ENCODE measurements around the gene TMEM156. TPM values are rescaled to one million over a fixed set of nuclear protein-coding genes. Genes with fewer than 3 reads are reported as not detected.

The TMEM156 gene
- total and polyA plus RNA-seq, 2 of the 4 experiments (the other 2 are of a cell fraction): 0.53 to 0.54 TPM

DNA sequence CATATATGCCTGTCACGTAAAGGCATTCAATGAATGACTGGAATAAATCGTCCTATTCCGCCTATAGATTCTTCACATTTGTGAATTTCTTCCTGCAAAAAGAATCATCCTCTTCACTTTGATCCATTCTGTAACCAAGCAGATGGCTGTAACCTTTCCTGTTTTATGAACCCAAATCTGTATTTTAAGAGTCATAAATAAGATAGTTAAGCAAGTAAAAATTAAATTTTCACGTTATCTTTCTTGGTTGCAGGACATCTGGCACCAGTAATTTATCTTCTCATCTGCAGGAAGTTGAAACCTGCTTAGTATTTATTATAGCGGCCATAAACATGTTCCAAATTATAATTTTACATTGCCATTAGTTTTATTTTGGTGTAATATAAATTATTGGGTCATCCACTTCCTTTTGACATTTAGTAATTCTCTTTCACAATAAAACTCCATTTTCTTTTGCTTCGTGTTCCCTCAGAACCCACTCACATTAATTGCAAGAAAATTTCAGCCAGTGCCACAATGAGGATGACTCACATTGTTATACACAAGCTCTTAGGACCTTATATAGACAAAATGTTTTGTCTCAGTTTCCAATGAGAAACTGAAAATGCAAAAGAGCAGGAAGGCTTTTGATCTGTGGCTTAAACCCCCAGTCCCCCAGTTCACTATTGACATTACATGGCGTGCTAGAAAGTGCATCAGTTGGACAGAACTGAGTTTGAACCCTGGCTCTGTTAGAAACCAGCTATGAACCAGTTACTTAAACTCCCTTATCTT lies 51.1 kb downstream of the TMEM156 start:
- Histone ChIP-seq H4K91ac (ENCODE audit: insufficient read depth, low read depth, low read length) (peak overlapping the region; percentile 99), H2AFZ (replicated peaks; ENCODE audit: low read length, poor library complexity) (peak overlapping the region; percentile 70), H3K36me3 (ENCODE audit: control insufficient read depth, insufficient read depth, low read length) (no peaks in the 10 kb centered on the region), H4K5ac (ENCODE audit: low read depth, low read length) (peak overlapping the region; percentile 86), H3K9me1 (ENCODE audit: insufficient read depth, low read length) (peaks cover 17% of the 10 kb centered on the region; the same call in 1 of the 2 replicates), H3K9ac (ENCODE audit: low read depth, low read length) (peak overlapping the region; percentile 71), H3K14ac (replicated peaks; ENCODE audit: low read depth, low read length) (peak overlapping the region; percentile 97), H3K9me3 (ENCODE audit: control insufficient read depth, insufficient read depth, low read length) (no peaks in the 10 kb centered on the region), H3K4me3 (ENCODE audit: insufficient read depth, low read depth, low read length) (no peak overlapping the region), H2BK5ac (ENCODE audit: low read depth, low read length, poor library complexity, severe bottlenecking) (peak overlapping the region; percentile 100), H2AK5ac (ENCODE audit: low read depth, low read length) (peak overlapping the region; percentile 97), H3K27me3 (ENCODE audit: control insufficient read depth, insufficient read depth, low read length) (no peaks in the 10 kb centered on the region), H3K56ac (ENCODE audit: extremely low read depth, insufficient read depth, low read length) (peak overlapping the region; percentile 99), H3K27ac (ENCODE audit: insufficient read depth, low read length) (peak overlapping the region; percentile 84), H3K23ac (ENCODE audit: low read depth, low read length) (peak overlapping the region; percentile 97), H3K18ac (ENCODE audit: low read depth, low read length) (peak overlapping the region; percentile 94), H3K79me1 (ENCODE audit: low read depth in 1 of 2, low read length in 2 of 2) (peaks cover 3 to 17% of the 10 kb centered on the region in 2 experiments; a peak in 3 of 4 replicates), H4K20me1 (ENCODE audit: insufficient read depth, low read length) (no peaks in the 10 kb centered on the region), H4K8ac (ENCODE audit: low read depth in 2 of 2, low read length in 2 of 2) (peak overlapping the region; percentile 96 to 99), H2AK9ac (replicated peaks; ENCODE audit: low read depth, low read length, poor library complexity) (no peak overlapping the region), H3K4ac (ENCODE audit: low read depth, low read length) (peak overlapping the region; percentile 97), H2BK20ac (ENCODE audit: low read depth, low read length) (peak overlapping the region; percentile 98), H2BK120ac (ENCODE audit: low read depth, low read length) (peak overlapping the region; percentile 95), H3K4me1 (ENCODE audit: control insufficient read depth, insufficient read depth, low read length) (peaks cover 27% of the 10 kb centered on the region), H2BK15ac (ENCODE audit: low read depth, low read length) (peak overlapping the region; percentile 97), H3K4me2 (ENCODE audit: low read depth, low read length) (peak overlapping the region; percentile 66; the same call in 1 of the 2 replicates)
- DNase-seq: peak; percentile 93
- ChIA-PET CTCF (no interaction called here), POLR2A (ENCODE audit: unreplicated experiment) (interaction anchor here (0.6 kb wide), 1 partner anchor 32 kb away, joined by 4 read pairs; no protein-coding TSS in a partner anchor)
- peak; percentile 75 for TF ChIP-seq CEBPB (IDR thresholded peaks at IDR 0.05; ENCODE audit: low read depth, low read length)
- TF ChIP-seq ELK1 (IDR thresholded peaks at IDR 0.05; ENCODE audit: borderline replicate concordance, low read depth, low read length): no peak
- TF ChIP-seq NFE2L2 (IDR thresholded peaks at IDR 0.05; ENCODE audit: low read depth, low read length): no peak
- TF ChIP-seq FOS (IDR thresholded peaks at IDR 0.05; ENCODE audit: low read depth, low read length): peak; percentile 82
- no CpG with 5 or more reads among the region's 7 CpGs for WGBS, 2 experiments (ENCODE audit: extremely low coverage in 2 of 2, insufficient read length in 1 of 2)
- intact Hi-C loops (cut with micrococcal nuclease) (no loop called here), in situ Hi-C loops (cut with MboI; ENCODE audit: low sequenced_read_pairs) (no loop called here), dilution Hi-C loops (cut with HindIII; ENCODE audit: low sequenced_read_pairs, unreplicated experiment) (no loop called here)
- ATAC-seq (ENCODE audit: low read depth): peak; percentile 75
- BruUV-seq (replicated peaks): no TSS peak

All from IMR-90 (cell line).